ENCODE results near the gene XIRP2. TPM values are rescaled to one million over a fixed set of nuclear protein-coding genes. Genes with fewer than 3 reads are reported as not detected.
A peak's percentile ranks its signal among the peaks of the same experiment; 100 is the strongest.

The XIRP2 gene
- total RNA-seq, 1 experiment from 2014 or later, result not detected

- DNase-seq (ENCODE audit: unreplicated experiment), result no peak
- no TSS peak for BruUV-seq (replicated peaks)
- Mint-ChIP-seq H3K27me3 (ENCODE audit: insufficient read depth, unreplicated experiment) (peaks cover 10% of the 10 kb centered on the region), H3K27ac (ENCODE audit: low read depth, unreplicated experiment) (no peak overlapping the region), H3K4me3 (ENCODE audit: unreplicated experiment) (no peak overlapping the region), H3K36me3 (ENCODE audit: insufficient read depth, unreplicated experiment) (no peaks in the 10 kb centered on the region), H3K9me3 (ENCODE audit: unreplicated experiment) (no peaks in the 10 kb centered on the region), H3K4me1 (ENCODE audit: insufficient read depth, unreplicated experiment) (no peaks in the 10 kb centered on the region)
- POLR2A ChIA-PET, result interaction anchor here (0.7 kb wide), 1 partner anchor 168 kb away, joined by 4 read pairs; no protein-coding TSS in a partner anchor
- no peak for TF ChIP-seq CTCF (IDR thresholded peaks at IDR 0.05; ENCODE audit: unreplicated experiment)
- intact Hi-C loops (cut with micrococcal nuclease), result loop anchor here (2.0 to 10.0 kb wide), 2 partner anchors 591 to 993 kb away; no protein-coding TSS in a partner anchor
- CTCF ChIA-PET, result interaction anchor here (0.7 to 4.5 kb wide), 7 partner anchors 9 to 993 kb away, joined by 3 to 29 read pairs (median 5); no protein-coding TSS in a partner anchor
These were observed 237.9 kb downstream of the XIRP2 start for GRCh38 chr2:167126165-167126564.

GRCh38 chr2:167127135-167127534 lies 238.9 kb downstream of the XIRP2 start:
- H3K9me3 Mint-ChIP-seq (ENCODE audit: unreplicated experiment), result no peaks in the 10 kb centered on the region
- ChIA-PET CTCF (interaction anchor here (0.9 to 4.5 kb wide), 4 partner anchors 22 to 990 kb away, joined by 4 to 29 read pairs (median 4); no protein-coding TSS in a partner anchor), POLR2A (interaction anchor here (0.7 kb wide), 1 partner anchor 36 kb away, joined by 3 read pairs; no protein-coding TSS in a partner anchor)
- no peak overlapping the region for H3K4me3 Mint-ChIP-seq (ENCODE audit: unreplicated experiment)
- DNase-seq (ENCODE audit: unreplicated experiment), result peak; percentile 47
- TF ChIP-seq CTCF (IDR thresholded peaks at IDR 0.05; ENCODE audit: unreplicated experiment), result peak; percentile 27
- no peaks in the 10 kb centered on the region for H3K4me1 Mint-ChIP-seq (ENCODE audit: insufficient read depth, unreplicated experiment)
- H3K36me3 Mint-ChIP-seq (ENCODE audit: insufficient read depth, unreplicated experiment), result no peaks in the 10 kb centered on the region
- peaks cover 10% of the 10 kb centered on the region for H3K27me3 Mint-ChIP-seq (ENCODE audit: insufficient read depth, unreplicated experiment)
- intact Hi-C loops (cut with micrococcal nuclease), result loop anchor here (1.0 to 10.0 kb wide), 3 partner anchors 85 to 992 kb away; no protein-coding TSS in a partner anchor
- BruUV-seq (replicated peaks), result no TSS peak
- H3K27ac Mint-ChIP-seq (ENCODE audit: low read depth, unreplicated experiment), result no peak overlapping the region

GRCh38 chr2:167128130-167128529 lies 239.8 kb downstream of the XIRP2 start:
- Mint-ChIP-seq H3K9me3 (ENCODE audit: unreplicated experiment) (no peaks in the 10 kb centered on the region), H3K27ac (ENCODE audit: low read depth, unreplicated experiment) (no peak overlapping the region), H3K27me3 (ENCODE audit: insufficient read depth, unreplicated experiment) (peaks cover 10% of the 10 kb centered on the region), H3K4me1 (ENCODE audit: insufficient read depth, unreplicated experiment) (no peaks in the 10 kb centered on the region), H3K4me3 (ENCODE audit: unreplicated experiment) (no peak overlapping the region), H3K36me3 (ENCODE audit: insufficient read depth, unreplicated experiment) (no peaks in the 10 kb centered on the region)
- no TSS peak for BruUV-seq (replicated peaks)
- no peak for TF ChIP-seq CTCF (IDR thresholded peaks at IDR 0.05; ENCODE audit: unreplicated experiment)
- CTCF ChIA-PET, result interaction anchor here (1.0 to 4.5 kb wide), 6 partner anchors 8 to 991 kb away, joined by 3 to 29 read pairs (median 4); no protein-coding TSS in a partner anchor
- DNase-seq (ENCODE audit: unreplicated experiment), result no peak
- intact Hi-C loops (cut with micrococcal nuclease), result loop anchor here (10.0 kb wide), 1 partner anchor 593 kb away; no protein-coding TSS in a partner anchor
- POLR2A ChIA-PET, result no interaction called here

GRCh38 chr2:167132066-167132465 lies 243.8 kb downstream of the XIRP2 start:
- H3K9me3 Mint-ChIP-seq (ENCODE audit: unreplicated experiment), result no peaks in the 10 kb centered on the region
- no peak for TF ChIP-seq CTCF (IDR thresholded peaks at IDR 0.05; ENCODE audit: unreplicated experiment)
- DNase-seq (ENCODE audit: unreplicated experiment), result no peak
- H3K27ac Mint-ChIP-seq (ENCODE audit: low read depth, unreplicated experiment), result no peak overlapping the region
- ChIA-PET POLR2A (interaction anchor here (1.2 to 1.9 kb wide), 2 partner anchors 8 to 24 kb away, joined by 3 to 6 read pairs; no protein-coding TSS in a partner anchor), CTCF (interaction anchor here (0.6 to 1.2 kb wide), 3 partner anchors 61 to 411 kb away, joined by 3 to 4 read pairs (median 3); no protein-coding TSS in a partner anchor)
- no TSS peak for BruUV-seq (replicated peaks)
- H3K27me3 Mint-ChIP-seq (ENCODE audit: insufficient read depth, unreplicated experiment), result no peaks in the 10 kb centered on the region
- no peak overlapping the region for H3K4me3 Mint-ChIP-seq (ENCODE audit: unreplicated experiment)
- peaks cover 10% of the 10 kb centered on the region for H3K4me1 Mint-ChIP-seq (ENCODE audit: insufficient read depth, unreplicated experiment)
- H3K36me3 Mint-ChIP-seq (ENCODE audit: insufficient read depth, unreplicated experiment), result no peaks in the 10 kb centered on the region
- intact Hi-C loops (cut with micrococcal nuclease), result no loop called here

Measured in MCF 10A (cell line).